ENCODE results near the gene KCNA5.

The KCNA5 gene

GRCh38 chr12:5085896-5086295, 42.2 kb downstream of the KCNA5 start:
- DNase-seq (ENCODE audit: low spot score) = no peak

GRCh38 chr12:5087831-5088554, 44.3 kb downstream of the KCNA5 start:
- in situ Hi-C loops (cut with MboI; ENCODE audit: low pct_unique_long_range_greater_than_20kb, low sequenced_read_pairs, unreplicated experiment) = loop anchor here (5.0 kb wide), 1 partner anchor 66 kb away; no protein-coding TSS in a partner anchor
- no peak for DNase-seq (ENCODE audit: low spot score)
- no peak for TF ChIP-seq CTCF (IDR thresholded peaks at IDR 0.05; ENCODE audit: extremely low read depth, insufficient read depth, missing control alignments)

More at GRCh38 chr12:5085896-5086295, 42.2 kb downstream of the KCNA5 start:
- in situ Hi-C loops (cut with MboI; ENCODE audit: low pct_unique_long_range_greater_than_20kb, low sequenced_read_pairs, unreplicated experiment) = loop anchor here (5.0 kb wide), 1 partner anchor 64 kb away; no protein-coding TSS in a partner anchor
- no peak for TF ChIP-seq CTCF (IDR thresholded peaks at IDR 0.05; ENCODE audit: extremely low read depth, insufficient read depth, missing control alignments)

- no peak for TF ChIP-seq CTCF (IDR thresholded peaks at IDR 0.05; ENCODE audit: extremely low read depth, insufficient read depth, missing control alignments)
- DNase-seq (ENCODE audit: low spot score) = no peak
- in situ Hi-C loops (cut with MboI; ENCODE audit: low pct_unique_long_range_greater_than_20kb, low sequenced_read_pairs, unreplicated experiment) = loop anchor here (5.0 kb wide), 1 partner anchor 66 kb away; no protein-coding TSS in a partner anchor
Measured at GRCh38 chr12:5088586-5089264, 45.0 kb downstream of the KCNA5 start.

- TF ChIP-seq CTCF (IDR thresholded peaks at IDR 0.05; ENCODE audit: extremely low read depth, insufficient read depth, missing control alignments) = no peak
- DNase-seq (ENCODE audit: low spot score) = no peak
- in situ Hi-C loops (cut with MboI; ENCODE audit: low pct_unique_long_range_greater_than_20kb, low sequenced_read_pairs, unreplicated experiment) = no loop called here
Measured at GRCh38 chr12:5094551-5094950, 50.9 kb downstream of the KCNA5 start.

- DNase-seq (ENCODE audit: low spot score) = no peak
- in situ Hi-C loops (cut with MboI; ENCODE audit: low pct_unique_long_range_greater_than_20kb, low sequenced_read_pairs, unreplicated experiment) = no loop called here
- no peak for TF ChIP-seq CTCF (IDR thresholded peaks at IDR 0.05; ENCODE audit: extremely low read depth, insufficient read depth, missing control alignments)
Measured at GRCh38 chr12:5094986-5095385, 51.3 kb downstream of the KCNA5 start.
